Measurements from ENCODE around the gene SEC62. TPM values are rescaled to one million over a fixed set of nuclear protein-coding genes. Genes with fewer than 3 reads are reported as not detected.

Gene SEC62
- total and polyA plus RNA-seq, 7 donors, result 38.1 to 78.2 (median 68.8) TPM

- WGBS, 3 donors, result 70 to 89% (median 83%) methylated on average over 1 of the region's 1 CpG
- intact Hi-C loops (cut with DNase I), result no loop called here
- Histone ChIP-seq H3K27ac (no peak overlapping the region), H3K36me3 (ENCODE audit: insufficient read depth in 1 of 2, low read depth in 1 of 2) (no peaks in the 10 kb centered on the region), H3K4me1 (no peaks in the 10 kb centered on the region), H3K9me3 (no peaks in the 10 kb centered on the region), H3K27me3 (ENCODE audit: insufficient read depth in 3 of 3, low read length in 2 of 3) (no peaks in the 10 kb centered on the region), H3K4me3 (no peak overlapping the region)
- DNase-seq, result no peak
- no peak for ATAC-seq
- TF ChIP-seq CTCF (IDR thresholded peaks at IDR 0.05), result no peak
Observed at GRCh38 chr3:170023165-170023564, 56.6 kb downstream of the SEC62 start.

GRCh38 chr3:170024581-170024980, 58.0 kb downstream of the SEC62 start:
- Histone ChIP-seq H3K4me3 (no peak overlapping the region), H3K27ac (no peak overlapping the region), H3K9me3 (no peaks in the 10 kb centered on the region), H3K4me1 (no peaks in the 10 kb centered on the region), H3K36me3 (ENCODE audit: insufficient read depth in 1 of 2, low read depth in 1 of 2) (no peaks in the 10 kb centered on the region), H3K27me3 (ENCODE audit: insufficient read depth in 3 of 3, low read length in 2 of 3) (no peaks in the 10 kb centered on the region)
- intact Hi-C loops (cut with DNase I), result no loop called here
- WGBS, 3 donors, result 92 to 95% (median 94%) methylated on average over 4 of the region's 4 CpGs
- TF ChIP-seq CTCF (IDR thresholded peaks at IDR 0.05), result no peak
- no peak for DNase-seq
- no peak for ATAC-seq

- ATAC-seq (no peak), DNase-seq (no peak)
- H3K9me3 ChIP-seq, result no peaks in the 10 kb centered on the region
- no peak for TF ChIP-seq CTCF (IDR thresholded peaks at IDR 0.05)
- H3K27ac ChIP-seq, result no peak overlapping the region
- no peak overlapping the region for H3K4me3 ChIP-seq
- 62 to 76% (median 66%) methylated on average over 4 of the region's 4 CpGs for WGBS, 3 donors
- H3K36me3 ChIP-seq (ENCODE audit: insufficient read depth in 1 of 2, low read depth in 1 of 2), result no peaks in the 10 kb centered on the region
- no peaks in the 10 kb centered on the region for H3K27me3 ChIP-seq (ENCODE audit: insufficient read depth in 3 of 3, low read length in 2 of 3)
- intact Hi-C loops (cut with DNase I), result no loop called here
- H3K4me1 ChIP-seq, result no peaks in the 10 kb centered on the region
Observed at GRCh38 chr3:170027233-170028102, 60.9 kb downstream of the SEC62 start.

- intact Hi-C loops (cut with DNase I), result no loop called here
- ATAC-seq (no peak), DNase-seq (no peak)
- no peak overlapping the region for H3K4me3 ChIP-seq
- no peaks in the 10 kb centered on the region for H3K4me1 ChIP-seq
- no peak for TF ChIP-seq CTCF (IDR thresholded peaks at IDR 0.05)
- H3K27me3 ChIP-seq (ENCODE audit: insufficient read depth in 3 of 3, low read length in 2 of 3), result peaks cover 0 to 23% (median 9%) of the 10 kb centered on the region in 3 donors
- H3K9me3 ChIP-seq, result no peaks in the 10 kb centered on the region
- WGBS, 3 donors, result 70 to 81% (median 71%) methylated on average over 8 of the region's 8 CpGs
- no peaks in the 10 kb centered on the region for H3K36me3 ChIP-seq (ENCODE audit: insufficient read depth in 1 of 2, low read depth in 1 of 2)
- no peak overlapping the region for H3K27ac ChIP-seq
Observed at GRCh38 chr3:170033489-170033888, 66.9 kb downstream of the SEC62 start.
